A549 (cell line): ENCODE data around the gene MORN1. TPM values are rescaled to one million over a fixed set of nuclear protein-coding genes. Genes with fewer than 3 reads are reported as not detected.

Experiments used
- ATAC-seq, 2 experiments: fragments of 200-7000 bp in 1 of 2; fragments of >200 bp in 1 of 2; cut with Nextera tagmentation in 1 of 2; cut with Tn5 transposase in 1 of 2; 3 replicates each; pipeline versions ENCODE4 v1.8.0 to v1.9.1; 2018 to 2020; ENCODE audit warnings: mild to moderate bottlenecking in 1 of 2, moderate library complexity in 1 of 2
- CTCF ChIA-PET: fragments of 300-600 bp; sonication (Branson Sonifier 250); formaldehyde crosslinking; extraction: SDS; loops from one replicate; lab custom pipeline; 2021; ENCODE audit warnings: antibody characterized with exemption, inconsistent platforms; lab: Yijun Ruan, JAX
- POLR2A ChIA-PET: fragments of 350-600 bp; formaldehyde crosslinking; extraction: SDS; loops from one replicate; lab custom pipeline; 2021; ENCODE audit warnings: antibody characterized with exemption, inconsistent platforms; lab: Yijun Ruan, JAX
- DNase-seq, 2 experiments: peaks; one replicate each; pipeline versions ENCODE4 v3.0.0 to v3.0.0-alpha.2; 2011 to 2016; ENCODE audit warnings: low read depth in 1 of 2, low spot score in 1 of 2
- FAIRE-seq: peaks from 2 replicates; lab custom pipeline; 2011; peaks lifted over from hg19 to GRCh38; lab: Jason Lieb, UNC
- H3K27ac ChIP-seq, 2 experiments: fragments of >200 bp; sonication (Bioruptor Twin); formaldehyde crosslinking; 3 replicates each; pipeline ENCODE4 v1.5.1; 2016 to 2017
- H3K4me1 ChIP-seq: fragments of >200 bp; sonication (Bioruptor Twin); formaldehyde crosslinking; 3 replicates; pipeline ENCODE4 v1.6.1; 2016
- H3K4me2 ChIP-seq: fragments of >200 bp; sonication (Bioruptor Twin); formaldehyde crosslinking; 3 replicates; pipeline ENCODE4 v1.6.1; 2016
- H3K4me3 ChIP-seq: fragments of >200 bp; sonication (Bioruptor Twin); formaldehyde crosslinking; 3 replicates; pipeline ENCODE4 v1.5.1; 2016
- H3K9me3 ChIP-seq: fragments of >200 bp; sonication (Bioruptor Twin); formaldehyde crosslinking; 3 replicates; pipeline ENCODE4 v1.6.1; 2016
- ATOH8 ChIP-seq: fragments of 250-450 bp; sonication (Bioruptor Pico); IDR thresholded peaks from 2 replicates; pipeline ENCODE4 v1.5.0; 2020; ENCODE audit warnings: low read depth, mild to moderate bottlenecking, moderate library complexity
- BHLHE40 ChIP-seq: IDR thresholded peaks from 2 replicates; pipeline ENCODE4 v1.6.1; 2012; ENCODE audit warnings: low read depth, low read length, inconsistent platforms
- CBX8 ChIP-seq: fragments of 200-600 bp; sonication (generic); IDR thresholded peaks from 2 replicates; pipeline ENCODE4 v1.6.1; 2016
- CTCF ChIP-seq: fragments of >200 bp; sonication (Bioruptor Twin); formaldehyde crosslinking; IDR thresholded peaks from 3 replicates; pipeline ENCODE4 v1.5.1; 2016
- EHMT2 ChIP-seq: fragments of 200-600 bp; sonication (generic); IDR thresholded peaks from 2 replicates; pipeline ENCODE4 v1.6.1; 2016; ENCODE audit warnings: antibody characterized with exemption, low read depth, mild to moderate bottlenecking, moderate library complexity
- ELK1 ChIP-seq: fragments of 150-350 bp; IDR thresholded peaks from 2 replicates; pipeline ENCODE4 v1.6.1; 2014; ENCODE audit warnings: low read depth, mild to moderate bottlenecking, low read length
- ESRRA ChIP-seq: fragments of 150-350 bp; IDR thresholded peaks from 2 replicates; pipeline ENCODE4 v1.6.1; 2014; ENCODE audit warnings: mild to moderate bottlenecking, low read length, borderline replicate concordance
- FOSL2 ChIP-seq, 2 experiments: fragments of 450-650 bp in 1 of 2; fragments of >200 bp in 1 of 2; sonication (Bioruptor Twin) in 1 of 2; formaldehyde crosslinking; IDR thresholded peaks; 2 replicates each; pipeline versions ENCODE4 v1.5.0 to v1.6.1; 2016 to 2020; ENCODE audit warnings: mild to moderate bottlenecking in 1 of 2, moderate library complexity in 1 of 2
- GATA3 ChIP-seq: IDR thresholded peaks from 2 replicates; pipeline ENCODE4 v1.6.1; 2012; ENCODE audit warnings: borderline replicate concordance
- HDAC2 ChIP-seq: fragments of 200-600 bp; sonication (generic); IDR thresholded peaks from 2 replicates; pipeline ENCODE4 v1.6.1; 2016
- JUN ChIP-seq, 2 experiments: fragments of >200 bp; sonication (Bioruptor Twin); formaldehyde crosslinking; IDR thresholded peaks; 2 replicates in 1 of 2; 3 replicates in 1 of 2; pipeline ENCODE4 v1.6.1; 2016 to 2017
- KDM5A ChIP-seq: fragments of 200-600 bp; sonication (generic); IDR thresholded peaks from 2 replicates; pipeline ENCODE4 v1.6.1; 2016; ENCODE audit warnings: antibody characterized with exemption, mild to moderate bottlenecking
- MAZ ChIP-seq: fragments of 150-350 bp; IDR thresholded peaks from 2 replicates; pipeline ENCODE4 v1.6.1; 2014; ENCODE audit warnings: antibody characterized with exemption, low read depth, low read length, borderline replicate concordance
- POLR2AphosphoS2 ChIP-seq: conservative IDR thresholded peaks from 2 replicates; pipeline ENCODE4 v1.6.1; 2012; ENCODE audit warnings: low read length, improper control_type of control experiment, inconsistent platforms
- REST ChIP-seq: fragments of 200-600 bp; sonication (generic); IDR thresholded peaks from 2 replicates; pipeline ENCODE4 v1.6.1; 2016; ENCODE audit warnings: antibody characterized with exemption, mild to moderate bottlenecking, moderate library complexity
- TFCP2L1 ChIP-seq: fragments of 250-450 bp; sonication (Bioruptor Pico); IDR thresholded peaks from 2 replicates; pipeline ENCODE4 v1.5.0; 2021; ENCODE audit warnings: mild to moderate bottlenecking
- TP53 ChIP-seq: fragments of 250-450 bp; sonication (Bioruptor Pico); IDR thresholded peaks from 2 replicates; pipeline ENCODE4 v1.5.0; 2021; ENCODE audit warnings: mild to moderate bottlenecking, moderate library complexity
- USF2 ChIP-seq: fragments of 450-650 bp; IDR thresholded peaks from 2 replicates; pipeline ENCODE4 v1.6.1; 2014; ENCODE audit warnings: antibody characterized with exemption
- ZC3H11A ChIP-seq: fragments of 450-650 bp; IDR thresholded peaks from 2 replicates; pipeline ENCODE4 v1.6.1; 2014; ENCODE audit warnings: antibody characterized with exemption, mild to moderate bottlenecking
- WGBS: methylation state at CpG from one replicate; pipeline ENCODE4 v1.1.6; 2017; ENCODE audit errors: missing lambda C conversion rate; 5-methylcytosine and 5-hydroxymethylcytosine counted together
- polyA plus RNA-seq, 4 experiments: library from polyadenylated mRNA; depleted of rRNA in 3 of 4; stranded (reverse); fragments of >200 nt; fragmentation: RNase III in 1 of 4; extraction: RNeasy Plus Mini Kit Qiagen cat#74134 plus additional on column Dnase treatment in 1 of 4; gene quantifications; 2 replicates in 3 of 4; 3 replicates in 1 of 4; pipeline ENCODE4 v1.2.3, GENCODE V29; 2011 to 2017

MORN1 gene
- polyA plus RNA-seq, 2 of the 4 experiments (the other 2 are of a cell fraction) = 6.9 to 8.9 TPM

GRCh38 chr1:2289607-2290006, 101.7 kb downstream of the MORN1 start (continued):
- no peak for TF ChIP-seq ATOH8

GRCh38 chr1:2288816-2289536, 102.4 kb downstream of the MORN1 start:
- Histone ChIP-seq H3K4me3 (no peak overlapping the region), H3K27ac (no peak overlapping the region), H3K4me2 (no peak overlapping the region), H3K9me3 (no peaks in the 10 kb centered on the region), H3K4me1 (0 out of 3 replicates have a peak, but pooled peaks cover 3% of the 10 kb centered on the region)
- no peak for DNase-seq
- no peak for FAIRE-seq
- ChIA-PET CTCF (interaction anchor here (1.1 to 1.2 kb wide), 2 partner anchors 10 to 18 kb away, joined by 3 read pairs; no protein-coding TSS in a partner anchor), POLR2A (no interaction called here)
- no peak for ATAC-seq
- 83% methylated on average over 5 of the region's 20 CpGs for WGBS
- TF ChIP-seq KDM5A (no peak), FOSL2 (IDR thresholded peaks at IDR 0.05) (no peak), FOSL2 (CRISPR knock-in tag; IDR thresholded peaks at IDR 0.05) (no peak), CBX8 (no peak), USF2 (no peak), GATA3 (no peak), REST (no peak), MAZ (no peak), CTCF (no peak), JUN (IDR thresholded peaks at IDR 0.05) (no peak), TFCP2L1 (no peak), HDAC2 (no peak), TP53 (no peak), ELK1 (no peak), ESRRA (no peak), EHMT2 (no peak), ZC3H11A (no peak), BHLHE40 (no peak), POLR2AphosphoS2 (no peak)
